Stimulated activated CD4-positive, alpha-beta T cell treated with anti-CD3 and anti-CD28 coated beads, Interleukin-1b, Interleukin-23, amount 100 ng/mL, for 48 hours (primary cell): ENCODE results near the gene FSTL4.

Experiments
- DNase-seq: peaks from one replicate; pipeline ENCODE4 v3.0.0-alpha.2; 2020

Gene FSTL4

DNA sequence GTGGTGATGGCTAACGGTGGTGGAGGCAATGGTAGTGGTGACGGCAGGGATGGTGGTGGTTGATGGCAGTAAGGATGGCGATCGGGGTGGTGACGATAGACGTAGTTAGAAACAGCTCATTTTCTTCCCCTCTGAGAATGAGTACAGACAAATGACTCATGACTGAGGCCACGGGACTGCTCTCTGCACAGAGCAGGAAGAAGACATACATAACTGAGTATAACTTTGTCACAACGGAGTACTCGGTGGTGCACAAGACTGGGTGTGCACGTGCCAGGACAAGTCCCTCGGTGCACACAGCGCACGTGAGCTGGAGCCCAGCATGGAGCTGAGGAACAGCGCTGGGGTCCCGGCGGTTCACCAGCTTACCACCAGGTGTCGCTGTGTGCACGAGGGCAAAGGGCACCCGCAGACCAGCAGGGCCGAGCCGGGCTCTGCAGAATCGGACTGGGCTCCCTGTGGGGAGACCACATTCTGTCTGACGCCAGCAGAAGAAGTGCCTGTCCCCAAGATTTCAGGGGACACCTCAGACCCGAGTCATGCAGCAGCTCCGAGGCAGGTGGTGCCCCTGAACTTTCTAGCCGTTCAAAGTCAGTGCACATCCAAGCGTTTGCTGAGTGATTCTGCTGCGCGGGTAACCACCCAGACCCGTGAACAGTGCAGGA is 188.6 kb downstream of the FSTL4 start:
- DNase-seq = peak; percentile 76

DNA sequence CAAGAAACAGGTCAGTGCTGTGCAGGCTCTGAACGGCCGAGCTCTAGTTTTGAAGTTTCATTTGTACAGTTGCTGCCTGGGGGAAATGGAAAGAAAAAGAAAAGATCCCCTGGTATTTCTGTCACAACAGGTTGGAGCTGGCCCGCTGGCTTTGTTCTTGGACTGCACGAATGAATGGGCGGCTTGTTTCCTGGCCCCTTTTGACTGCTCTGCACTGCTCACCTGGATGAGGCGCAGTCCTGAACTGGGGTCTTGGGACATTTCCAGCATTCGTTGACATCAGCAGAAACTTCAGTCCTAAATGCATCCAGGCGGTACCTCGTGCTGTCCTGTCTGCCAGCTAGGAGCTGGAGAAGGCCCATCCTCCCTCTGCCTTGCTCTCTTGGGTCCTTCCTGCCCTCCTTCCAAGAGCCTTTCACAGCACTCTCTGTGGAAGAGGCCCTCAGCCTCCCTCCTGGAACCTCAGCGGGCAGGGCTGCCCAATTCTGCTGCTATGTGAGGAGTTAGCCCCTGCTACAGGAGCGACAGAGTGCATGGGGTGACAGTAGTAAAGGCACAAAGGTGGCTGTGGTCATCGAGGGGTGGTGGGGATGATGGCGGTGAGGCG is 189.2 kb downstream of the FSTL4 start:
- DNase-seq = no peak

DNA sequence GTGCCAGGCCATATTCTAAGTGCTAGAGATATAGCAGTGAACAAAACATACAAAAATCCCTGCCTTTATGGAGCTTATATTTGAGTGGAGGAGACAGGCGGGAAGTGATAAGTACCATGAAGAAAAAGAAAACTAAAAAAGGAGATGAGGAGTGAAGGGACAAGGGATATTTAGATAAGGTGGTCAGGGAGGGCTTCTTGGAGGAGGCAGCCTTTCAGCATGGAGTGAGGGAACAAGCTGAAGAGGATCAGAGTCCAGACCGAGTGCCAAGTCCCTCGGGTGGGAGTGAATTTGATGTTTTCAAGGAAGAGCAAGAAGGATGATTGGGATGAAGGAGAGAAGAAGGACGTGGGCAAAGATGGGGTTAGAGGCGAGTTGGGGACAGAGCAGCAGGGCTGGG is 190.5 kb downstream of the FSTL4 start:
- no peak for DNase-seq

DNA sequence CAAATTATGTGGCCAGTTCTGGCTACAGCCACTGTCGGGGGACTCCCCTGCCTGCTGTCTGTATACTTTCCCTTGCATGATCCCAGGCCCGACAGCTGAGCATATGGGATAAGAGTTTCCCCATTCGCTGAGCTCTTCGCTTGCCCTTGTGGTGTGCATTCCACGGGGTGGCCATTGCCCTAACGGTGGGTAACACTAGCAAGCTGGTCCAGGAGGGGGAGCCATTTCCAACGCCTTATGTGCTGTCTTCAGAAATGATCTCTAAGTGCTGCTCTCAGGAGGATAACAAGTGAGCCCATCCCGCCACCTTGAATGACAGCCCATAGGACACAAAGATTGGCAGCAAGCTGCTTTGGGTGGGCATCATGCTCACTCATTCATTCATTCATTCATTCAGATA is 190.9 kb downstream of the FSTL4 start:
- no peak for DNase-seq

DNA sequence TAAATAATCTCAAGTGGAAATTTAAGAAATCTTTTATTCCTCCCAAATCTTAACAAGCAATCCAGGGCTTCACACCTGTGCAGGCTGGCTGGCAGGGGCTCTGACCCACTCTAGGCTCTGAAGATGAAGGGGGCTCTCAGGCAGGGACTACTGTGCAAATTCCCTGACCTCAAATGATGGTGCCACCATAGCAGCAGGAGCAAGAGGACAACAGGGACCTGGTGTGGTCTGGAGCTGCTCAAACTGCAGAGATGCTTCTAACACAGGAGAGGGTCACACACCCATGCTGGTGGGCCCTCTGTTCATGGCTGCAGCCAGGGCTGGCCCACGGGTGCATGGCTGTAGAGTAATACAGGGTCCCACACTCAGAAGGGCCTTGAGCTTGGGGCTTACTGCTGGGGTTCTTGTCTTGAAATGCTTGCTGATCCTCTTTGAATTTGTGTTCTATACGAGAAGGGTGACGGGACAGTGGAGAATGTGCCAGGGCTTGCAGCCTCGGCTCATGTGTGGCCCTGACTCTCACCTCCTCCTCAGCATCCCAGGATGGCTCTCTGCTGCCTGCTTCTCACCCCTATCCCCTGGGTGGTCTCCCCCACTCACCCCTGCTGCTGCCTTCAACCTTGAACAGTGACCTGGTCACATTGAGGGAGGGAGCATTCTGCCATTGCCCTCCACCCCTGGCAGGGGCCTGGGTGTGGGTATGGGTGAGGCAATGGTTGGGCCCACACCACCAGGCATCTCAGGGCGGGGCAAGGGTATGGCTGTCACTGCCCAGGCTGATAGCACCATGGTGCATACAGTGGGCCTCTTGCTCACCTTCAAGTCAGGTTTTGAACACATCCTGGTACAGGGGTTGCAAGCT is 191.7 kb downstream of the FSTL4 start:
- DNase-seq = no peak

DNA sequence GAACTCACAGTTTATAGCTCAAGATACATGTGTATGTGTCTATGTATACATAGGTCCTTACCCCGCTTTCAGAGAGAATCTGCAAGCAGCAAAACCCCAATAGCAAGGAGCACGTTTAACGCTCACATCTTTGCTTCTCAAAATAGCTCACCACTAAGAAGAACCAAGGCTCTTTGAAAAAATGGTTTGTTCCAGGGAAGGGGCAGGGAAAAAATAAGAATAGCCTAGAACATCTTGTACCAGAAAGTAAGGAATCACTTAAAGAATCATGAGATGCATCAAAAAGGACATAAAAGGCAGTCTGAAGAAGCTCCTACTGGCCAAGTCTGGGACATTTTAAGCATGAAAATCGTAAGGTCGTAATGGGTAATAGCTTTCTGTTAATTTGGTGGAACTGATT is 196.4 kb downstream of the FSTL4 start:
- no peak for DNase-seq

DNA sequence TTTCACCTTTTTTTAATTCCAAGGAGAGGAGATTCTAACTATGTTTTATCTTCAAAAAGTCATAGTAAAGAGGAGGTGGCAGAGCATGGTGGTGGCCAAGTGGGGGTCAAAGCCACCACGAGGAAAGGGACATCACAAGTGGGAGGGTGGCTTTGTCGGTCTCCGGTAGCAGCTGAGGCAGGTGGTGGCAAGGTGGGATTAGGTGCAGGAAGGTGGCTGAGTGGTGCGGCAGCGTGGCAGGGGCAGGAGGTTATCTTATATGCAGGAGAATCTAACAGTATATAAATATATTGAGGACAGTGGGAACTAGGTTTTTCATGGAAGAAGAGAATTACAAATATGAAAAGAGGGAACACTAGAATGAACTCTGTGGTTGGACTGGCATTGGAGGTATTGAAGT is 196.8 kb downstream of the FSTL4 start:
- DNase-seq = no peak

DNA sequence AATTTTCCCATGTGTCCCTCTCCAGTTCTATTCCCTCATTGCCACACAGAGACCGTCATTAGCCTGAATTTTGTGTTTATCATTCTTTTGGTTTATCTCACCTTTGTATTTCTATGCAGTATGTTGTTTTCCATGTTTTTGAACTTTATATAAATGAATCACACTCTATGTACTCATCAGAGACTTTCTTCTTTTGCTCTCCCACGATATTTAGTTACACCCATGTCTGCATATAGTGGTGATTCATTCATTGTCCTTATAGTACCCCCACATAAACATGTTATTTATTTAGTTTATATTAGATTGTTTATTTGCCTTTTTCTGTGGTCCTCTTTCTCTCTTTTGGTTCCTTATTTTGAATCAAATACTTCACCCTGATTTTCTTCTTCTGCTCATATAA is 199.7 kb downstream of the FSTL4 start:
- DNase-seq = no peak

DNA sequence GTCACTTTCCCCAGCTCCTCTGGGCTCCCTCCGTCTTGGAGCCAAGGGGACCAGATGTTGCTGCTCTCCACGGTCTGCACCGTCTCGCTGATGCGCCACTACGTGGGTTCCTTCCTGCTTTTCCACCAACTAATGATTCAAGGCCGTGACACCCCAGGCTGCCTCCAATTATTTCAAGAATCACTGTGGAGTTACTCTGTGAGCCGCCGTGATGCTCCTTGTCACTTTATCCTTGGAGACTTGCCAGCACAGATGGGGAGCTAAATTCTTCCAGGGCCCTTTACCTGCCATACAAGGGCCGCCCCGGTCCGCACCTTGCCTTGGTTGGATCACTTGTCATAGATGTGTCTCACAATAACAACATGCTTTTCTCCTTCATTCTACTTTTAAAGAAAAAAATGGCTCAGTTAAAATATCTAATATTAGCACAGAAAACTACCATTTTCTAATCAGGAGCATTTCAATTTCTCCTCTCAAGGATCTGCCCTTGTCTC is 202.0 kb downstream of the FSTL4 start:
- DNase-seq = no peak

DNA sequence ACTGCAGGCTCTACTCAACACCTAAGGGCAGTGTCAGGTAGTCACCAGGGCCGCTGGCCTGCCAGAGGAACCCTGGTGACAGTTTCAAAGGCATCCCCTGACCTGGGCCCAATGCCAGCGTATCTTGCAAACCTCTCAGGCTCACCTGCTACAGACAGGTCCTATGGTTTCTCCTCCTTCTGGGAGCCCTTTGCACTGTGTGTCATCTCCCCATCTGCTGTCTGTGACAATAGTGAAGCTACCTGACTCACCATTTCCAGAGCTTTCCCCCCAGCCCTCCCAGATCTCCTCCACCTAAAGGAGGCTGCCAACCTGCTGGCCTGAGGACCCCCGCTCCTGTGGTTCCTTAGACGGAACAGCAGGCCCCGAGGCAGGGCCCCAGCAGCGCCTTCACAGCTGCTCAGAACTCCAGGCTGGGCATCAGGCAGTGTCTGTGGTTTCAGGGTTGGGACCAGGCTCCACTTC is 203.1 kb downstream of the FSTL4 start:
- no peak for DNase-seq

DNA sequence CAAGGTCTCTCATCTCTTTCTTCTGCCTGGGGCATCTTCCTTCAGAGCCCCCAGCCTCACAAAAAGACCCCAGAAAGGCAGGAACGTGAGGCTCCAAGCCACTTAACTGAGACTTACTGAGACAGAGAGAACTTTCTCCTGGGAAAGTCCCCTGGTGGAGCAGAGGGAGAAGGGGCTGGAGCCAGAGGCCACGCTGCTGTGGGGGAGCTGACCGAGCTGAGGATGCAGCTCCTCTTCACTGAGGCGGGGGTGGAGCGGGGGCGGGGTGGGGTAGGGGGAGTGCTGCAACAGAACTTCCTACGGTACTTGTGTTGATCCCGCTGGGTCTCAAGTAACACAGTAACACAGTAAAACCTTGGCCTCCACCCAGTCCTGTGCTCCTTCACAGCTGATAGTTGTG is 204.0 kb downstream of the FSTL4 start:
- no peak for DNase-seq

DNA sequence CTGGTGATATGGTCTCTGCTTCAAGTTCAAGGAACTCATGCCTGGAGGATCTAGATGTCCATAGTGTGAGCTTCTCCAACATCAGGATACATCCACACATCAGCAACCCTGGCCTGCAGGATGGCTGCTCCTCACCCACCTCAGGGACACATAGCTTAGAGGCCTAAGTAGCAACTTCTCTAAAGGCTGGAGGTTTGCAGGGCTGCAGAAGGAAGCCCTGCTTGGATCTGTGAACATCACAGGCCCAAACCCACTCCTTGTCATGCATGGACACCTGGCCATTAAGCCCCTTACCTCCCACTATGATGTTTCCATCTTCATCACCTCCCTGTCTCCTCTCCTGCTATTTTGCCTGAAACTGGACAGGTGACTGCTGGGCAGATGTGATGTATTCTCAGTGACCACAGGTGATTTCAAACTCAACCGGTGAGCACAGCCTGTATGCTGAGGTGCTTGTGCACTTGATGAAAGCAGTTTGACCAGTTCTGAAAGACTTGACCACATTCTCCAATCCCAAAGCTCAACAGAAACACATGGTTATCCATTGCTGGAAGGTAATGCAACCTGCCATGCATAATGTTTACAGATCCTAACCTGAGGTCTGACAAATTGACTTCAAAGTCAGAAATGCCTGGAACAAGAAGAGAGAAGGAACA is 205.2 kb downstream of the FSTL4 start:
- no peak for DNase-seq

DNA sequence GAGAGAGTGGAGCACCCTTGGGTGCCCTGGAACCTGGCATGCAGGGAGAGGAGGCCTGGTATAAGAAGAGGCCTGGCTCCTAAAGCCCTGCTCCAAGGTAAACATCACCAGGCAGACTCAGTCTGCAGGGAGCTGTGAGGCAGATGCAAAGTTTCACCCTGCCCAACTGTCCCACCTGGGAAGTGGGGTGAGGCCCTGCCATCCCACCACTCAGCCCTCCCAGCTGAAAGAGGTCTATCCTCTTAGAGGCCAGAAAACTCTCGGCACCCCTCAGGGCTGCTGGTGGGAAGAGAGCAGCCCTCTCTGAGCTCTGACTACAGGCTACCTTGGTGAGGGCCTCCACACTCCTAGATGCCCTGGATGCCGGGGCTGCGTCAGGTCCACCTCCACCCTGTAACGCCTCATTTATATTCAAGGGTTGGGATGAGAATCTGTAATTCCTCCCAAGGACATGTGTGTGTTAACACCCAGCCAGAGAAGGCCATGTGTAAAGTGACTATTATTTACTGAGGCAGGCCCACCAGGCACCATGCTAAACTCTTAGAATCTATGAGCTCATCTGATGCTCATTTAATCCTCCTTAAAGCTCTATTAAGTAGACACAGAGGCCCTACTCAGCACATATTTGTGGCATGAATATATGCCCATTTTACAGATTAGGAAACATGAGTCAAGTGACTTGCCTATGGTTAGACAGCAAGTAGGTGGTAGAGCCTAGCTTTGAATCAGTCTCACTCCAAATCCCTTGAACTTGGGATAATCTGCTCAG is 205.9 kb downstream of the FSTL4 start:
- DNase-seq = no peak

DNA sequence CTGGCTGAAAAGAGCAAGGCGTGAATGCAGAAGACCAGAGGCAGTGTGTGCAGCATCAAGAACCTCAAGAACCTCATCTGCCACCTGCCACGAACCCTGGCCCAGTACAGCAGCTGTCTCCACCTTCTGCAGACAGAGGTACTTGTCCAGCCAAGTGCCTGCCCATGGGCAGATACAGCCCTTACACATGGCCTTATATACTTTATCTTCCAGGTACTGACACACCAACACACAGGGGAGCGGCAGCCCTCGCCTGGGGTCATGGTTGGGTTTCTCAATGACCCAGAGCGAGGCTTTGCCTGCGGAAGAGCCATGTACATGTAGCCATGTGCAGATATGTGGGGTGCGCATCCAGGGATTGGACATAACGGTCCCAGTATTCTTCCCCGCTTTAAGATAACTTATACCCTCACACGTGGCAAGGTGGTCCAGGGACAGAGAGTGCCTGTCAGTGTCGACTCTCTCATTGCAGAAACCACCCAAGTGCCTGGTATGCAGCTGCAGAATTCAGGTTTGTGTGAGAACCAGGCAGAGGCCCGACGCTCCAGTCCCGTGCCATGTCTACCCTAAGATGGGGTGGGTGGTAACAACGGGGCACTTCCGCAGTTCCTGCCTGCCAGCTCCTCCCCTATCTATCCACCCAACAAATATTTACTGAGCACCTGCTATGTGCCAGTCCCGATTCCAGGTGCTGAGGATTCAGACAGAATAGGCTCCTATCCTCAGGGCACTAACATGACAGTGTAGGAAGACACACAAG is 206.9 kb downstream of the FSTL4 start:
- no peak for DNase-seq

DNA sequence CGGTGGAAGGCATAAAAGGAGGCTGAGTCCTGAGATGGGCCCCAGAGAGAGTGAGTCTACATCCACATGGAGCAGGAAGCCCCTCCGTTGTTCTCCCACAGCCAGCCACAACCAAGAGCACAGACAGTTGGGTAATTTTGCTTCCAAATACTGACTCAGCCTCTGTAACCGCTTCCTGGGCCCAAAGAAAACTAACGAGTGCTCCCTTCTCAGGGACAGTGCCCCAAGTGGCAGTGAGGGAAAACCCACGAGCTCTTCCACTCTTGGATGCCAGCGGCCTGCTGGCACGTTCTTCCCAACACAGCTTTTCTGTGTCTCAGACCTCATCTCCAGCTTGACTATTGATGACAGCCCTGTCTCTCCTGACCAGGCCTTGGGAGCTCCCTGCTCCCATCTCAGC is 207.6 kb downstream of the FSTL4 start:
- DNase-seq = no peak

DNA sequence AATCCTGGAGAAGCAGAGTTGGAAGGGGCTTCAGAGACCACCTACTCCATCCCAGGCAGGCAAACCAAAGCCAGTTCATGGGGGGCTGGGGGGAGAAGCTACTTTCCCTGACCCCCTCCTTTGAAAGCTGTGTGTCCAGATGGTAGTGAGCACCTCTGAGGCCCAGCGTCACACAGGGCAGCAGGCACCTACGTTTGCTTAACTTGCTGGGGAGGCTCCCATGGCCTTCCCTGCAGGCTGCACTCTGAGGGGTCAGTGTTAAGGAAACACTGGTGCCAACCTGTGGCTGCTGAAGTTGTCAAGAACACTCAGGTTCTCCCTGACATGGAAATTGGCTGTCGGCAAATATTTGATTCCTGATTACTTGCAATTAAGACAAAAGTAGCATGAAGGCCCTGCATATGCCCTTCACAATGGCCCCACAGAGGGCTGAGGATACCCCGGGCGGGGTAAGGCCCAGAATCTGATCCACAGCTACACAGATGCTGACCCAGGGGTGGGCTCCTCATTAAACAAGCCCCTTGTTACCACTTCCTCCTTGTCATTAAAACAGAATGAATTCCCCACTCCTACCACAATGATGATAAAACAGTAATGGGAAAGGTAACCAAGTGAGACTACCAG is 208.5 kb downstream of the FSTL4 start:
- DNase-seq = no peak

DNA sequence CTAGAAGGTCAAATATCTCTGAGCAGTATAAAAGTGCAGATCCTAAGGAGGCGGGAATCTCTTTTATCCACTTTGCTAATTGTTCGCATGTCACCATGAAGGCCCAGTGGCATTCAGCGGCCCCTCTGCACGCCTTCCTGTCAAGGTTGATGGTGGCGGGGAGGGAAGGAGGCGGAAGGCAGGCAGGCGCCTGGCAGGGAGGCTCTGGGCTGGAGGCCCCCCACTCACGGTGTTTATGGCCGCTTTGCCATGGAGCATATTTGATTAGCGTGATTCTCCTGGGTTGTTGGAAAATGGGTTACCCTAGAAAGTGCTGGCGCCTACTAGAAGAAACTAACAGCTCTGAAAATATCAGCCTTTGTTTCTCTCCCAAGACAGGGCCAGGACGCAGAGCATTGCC is 209.6 kb downstream of the FSTL4 start:
- no peak for DNase-seq

DNA sequence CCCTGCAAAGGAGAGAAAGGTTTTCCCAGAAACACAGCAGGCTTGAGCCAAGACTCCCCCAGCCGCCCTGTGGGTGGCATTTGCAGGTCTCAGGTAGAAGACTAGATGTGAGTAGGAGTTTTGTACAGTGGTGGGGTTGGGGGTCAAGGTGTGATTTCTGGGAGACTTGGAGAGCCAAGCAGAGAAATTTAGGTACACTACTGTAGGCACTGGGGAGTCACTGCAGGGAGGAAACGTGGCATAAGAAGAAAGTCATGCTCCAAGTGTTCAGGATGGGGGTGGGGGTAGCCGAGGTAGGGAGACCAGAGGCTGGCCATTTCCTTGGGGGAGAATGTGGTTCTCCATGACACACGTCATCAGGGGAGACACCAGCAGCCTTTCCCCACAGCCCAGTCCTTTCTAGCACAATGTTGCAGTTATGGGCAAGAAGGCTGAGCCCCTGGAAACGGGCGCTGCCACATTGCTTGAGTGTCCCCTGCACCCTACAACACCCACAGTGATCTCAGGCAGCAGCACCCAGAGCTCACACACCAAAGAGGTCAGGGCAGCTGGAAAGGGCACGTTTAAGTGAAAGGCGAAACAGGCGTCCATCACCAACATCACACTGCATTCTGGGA is 210.5 kb downstream of the FSTL4 start:
- no peak for DNase-seq

DNA sequence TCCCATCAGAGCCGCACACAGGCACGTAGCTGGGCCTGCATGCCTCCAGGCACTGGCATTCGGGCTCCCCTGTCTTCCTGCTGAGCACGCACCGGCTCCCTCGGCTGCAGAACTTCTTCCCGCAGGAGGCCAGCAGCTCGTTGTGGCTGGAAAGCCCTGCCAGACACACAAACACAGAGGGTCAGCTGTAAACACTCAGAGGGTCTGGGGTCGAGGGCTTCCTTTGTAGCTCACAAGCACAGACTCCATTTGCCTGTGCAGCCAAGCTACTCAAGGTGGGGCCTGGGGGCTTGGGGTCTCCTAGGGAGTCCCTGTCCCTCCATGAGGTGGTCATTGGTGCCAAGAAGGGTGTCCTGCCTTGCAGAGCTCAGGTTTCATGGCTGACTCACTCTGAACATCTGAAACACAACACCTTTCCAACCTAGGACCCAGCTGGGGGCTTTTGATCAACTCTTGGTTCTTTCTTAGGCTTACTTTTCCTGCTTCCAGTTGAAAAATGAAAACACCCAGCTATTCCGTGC is 211.4 kb downstream of the FSTL4 start:
- DNase-seq = no peak

DNA sequence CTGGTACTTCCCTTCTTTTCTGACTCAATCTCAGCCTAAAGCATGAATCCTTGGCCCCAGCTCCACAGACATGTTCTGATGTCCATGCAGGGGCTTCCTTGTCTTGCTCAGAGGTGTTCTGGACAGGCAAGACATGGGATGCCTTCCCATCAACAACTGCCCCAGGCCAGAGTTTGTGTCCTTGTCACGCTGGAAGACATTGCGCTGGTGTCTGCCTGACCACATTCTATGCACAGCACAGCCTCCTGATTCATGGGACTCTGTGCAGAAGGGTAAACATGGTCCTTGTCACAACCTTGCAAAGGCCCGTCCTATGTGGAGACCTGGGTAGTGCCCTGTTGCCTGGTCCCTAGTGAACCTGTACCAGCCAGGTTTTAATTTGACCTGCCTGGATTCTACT is 212.2 kb downstream of the FSTL4 start:
- no peak for DNase-seq
